NCI-H1417 treated with DMSO at 0.1 percent for 48 hours (cell line): ENCODE data around the gene CDAN1.

Source experiments
- DNase-seq: peaks from one replicate; lab custom pipeline; 2025; lab: John Stamatoyannopoulos, UW

CDAN1 gene

DNA sequence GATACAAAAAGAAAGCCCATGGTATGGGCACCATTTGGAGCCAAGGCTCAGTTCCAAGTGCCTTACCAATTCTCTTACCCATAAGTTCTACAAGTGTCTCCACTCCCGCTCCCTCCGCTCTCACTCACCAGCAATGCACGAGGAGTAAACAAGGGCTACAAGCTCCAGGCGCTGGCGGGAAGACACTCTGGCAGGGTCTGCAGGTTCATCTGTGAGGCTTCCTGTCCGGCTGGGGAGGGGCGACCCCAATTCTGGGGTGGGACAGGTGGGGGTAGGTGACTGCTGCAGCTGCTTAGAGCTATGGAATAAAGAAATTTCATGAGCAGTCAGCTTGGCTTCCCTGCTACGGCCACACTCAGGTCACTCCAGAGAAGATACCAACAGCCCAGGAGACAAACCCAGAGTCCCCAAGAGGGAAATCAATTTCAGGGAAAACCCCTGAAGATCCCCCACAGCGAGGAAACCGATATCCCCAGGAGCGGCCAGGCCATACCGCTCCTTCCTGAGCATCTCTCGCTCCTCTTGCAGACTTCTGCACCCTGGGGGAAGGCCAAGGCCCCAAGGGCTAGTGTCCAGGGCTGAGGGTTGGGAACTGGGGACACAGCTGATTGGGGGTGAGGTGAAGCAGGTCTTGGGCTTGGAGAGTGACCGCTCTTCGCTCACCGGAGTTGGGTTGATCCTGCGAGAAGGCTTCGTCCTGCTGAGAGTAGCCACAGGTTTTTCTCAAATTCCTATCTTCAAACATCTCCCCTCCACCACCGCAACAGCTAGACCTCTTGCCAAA, 1.4 kb downstream of the CDAN1 start:
- no peak for DNase-seq

- no peak for DNase-seq
Observed at GRCh38 chr15:42734076-42734672, 2.8 kb downstream of the CDAN1 start.

DNA sequence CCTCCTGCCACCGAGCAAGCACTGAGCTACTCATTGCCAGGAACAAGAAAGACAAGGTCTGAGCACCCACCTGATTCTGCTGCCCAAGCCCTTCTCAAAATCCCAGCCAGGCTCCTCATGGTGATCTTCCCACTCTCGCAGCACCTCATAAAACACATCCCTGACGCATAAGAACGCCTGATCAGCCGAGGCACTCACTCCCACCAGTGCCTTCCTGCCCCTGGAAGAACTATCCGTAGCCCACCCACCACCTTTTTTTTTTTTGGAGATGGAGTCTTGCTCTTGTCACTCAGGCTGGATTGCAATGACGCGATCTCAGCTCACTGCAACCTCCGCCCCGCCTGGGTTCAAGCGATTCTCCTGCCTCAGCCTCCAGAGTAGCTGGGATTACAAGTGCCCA, 3.9 kb downstream of the CDAN1 start:
- no peak for DNase-seq

GRCh38 chr15:42732095-42732827, 4.7 kb downstream of the CDAN1 start:
- DNase-seq: no peak

DNA sequence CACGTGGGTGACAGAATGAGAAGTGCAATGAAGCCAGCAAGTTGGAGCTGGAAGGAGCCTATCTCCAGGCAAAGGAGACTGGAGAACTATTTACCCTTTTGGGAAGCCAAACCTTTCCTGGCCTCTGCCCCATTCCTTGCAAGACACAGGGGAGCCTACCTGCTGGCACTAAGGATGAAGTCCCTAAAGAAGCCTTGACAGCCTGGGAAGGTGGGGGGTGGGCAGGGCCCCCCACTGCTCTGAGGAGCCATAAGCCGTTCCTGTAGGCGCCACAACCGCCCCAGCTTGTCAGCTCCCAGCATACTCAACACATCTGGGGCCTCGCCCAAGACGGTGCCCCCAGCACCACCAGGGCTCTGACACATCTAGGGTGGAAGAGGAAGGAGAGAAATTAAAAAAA, 5.5 kb downstream of the CDAN1 start:
- DNase-seq: no peak

DNA sequence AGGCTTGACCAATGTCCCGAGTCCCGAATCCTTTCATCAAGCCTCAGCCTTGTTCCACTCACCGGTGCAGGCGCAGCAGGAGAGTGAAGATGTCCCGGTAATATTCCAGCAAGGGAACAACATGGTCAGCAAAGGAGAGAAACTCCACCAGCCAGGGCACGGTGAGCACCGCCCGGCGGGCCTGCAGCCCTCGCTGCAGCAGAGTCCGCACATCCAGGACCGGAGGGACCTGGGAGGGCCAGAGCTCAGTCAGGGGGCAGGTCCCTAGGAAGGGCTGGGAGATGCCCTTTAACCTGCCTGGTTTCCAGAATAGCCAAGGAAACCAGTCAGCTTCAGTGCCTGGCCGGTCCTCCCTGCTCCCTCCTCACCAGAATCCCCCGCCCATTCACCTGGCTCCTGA, 6.4 kb downstream of the CDAN1 start:
- DNase-seq: no peak

- DNase-seq: no peak
Observed at GRCh38 chr15:42730135-42730534, 6.8 kb downstream of the CDAN1 start.

DNA sequence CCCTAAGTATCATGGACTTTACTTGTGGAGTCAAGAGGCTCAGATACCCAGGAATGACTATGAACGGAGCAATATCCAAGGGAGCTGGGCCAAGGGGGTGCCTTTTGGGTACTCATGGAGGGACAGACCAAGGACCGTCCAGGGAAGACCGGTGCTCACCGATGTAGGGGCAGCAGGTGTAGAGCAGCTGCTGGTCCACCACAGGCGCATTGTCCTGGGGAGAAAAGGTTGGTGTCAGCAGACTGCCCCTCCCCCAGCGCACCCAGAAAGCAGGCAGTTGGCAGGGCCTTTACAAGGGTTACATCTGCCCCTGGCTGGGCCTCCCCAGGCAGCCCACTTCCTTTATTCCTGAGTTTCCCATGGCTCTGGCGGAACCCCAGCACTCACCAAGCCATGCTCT, 7.5 kb downstream of the CDAN1 start:
- no peak for DNase-seq

DNA sequence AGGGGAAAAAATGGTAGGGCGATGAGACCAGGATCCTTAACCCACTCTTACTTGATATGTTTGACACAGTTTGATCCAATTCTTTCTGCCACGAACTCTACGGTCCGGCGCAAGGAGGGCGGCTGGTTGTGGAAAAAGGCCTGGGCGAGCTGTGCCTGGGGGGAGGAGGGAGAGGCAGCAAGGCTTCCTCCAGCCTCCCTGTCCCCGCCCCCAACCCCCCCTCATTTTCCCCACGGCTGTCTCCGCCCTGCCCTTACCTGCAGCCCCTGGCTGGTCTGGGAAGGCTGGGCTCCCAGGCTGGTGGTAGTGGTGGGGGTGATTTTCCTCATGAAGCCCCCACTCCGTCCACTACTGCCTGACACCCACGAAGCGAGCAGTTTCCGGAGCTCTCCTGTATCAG, 8.0 kb downstream of the CDAN1 start:
- DNase-seq: no peak

DNA sequence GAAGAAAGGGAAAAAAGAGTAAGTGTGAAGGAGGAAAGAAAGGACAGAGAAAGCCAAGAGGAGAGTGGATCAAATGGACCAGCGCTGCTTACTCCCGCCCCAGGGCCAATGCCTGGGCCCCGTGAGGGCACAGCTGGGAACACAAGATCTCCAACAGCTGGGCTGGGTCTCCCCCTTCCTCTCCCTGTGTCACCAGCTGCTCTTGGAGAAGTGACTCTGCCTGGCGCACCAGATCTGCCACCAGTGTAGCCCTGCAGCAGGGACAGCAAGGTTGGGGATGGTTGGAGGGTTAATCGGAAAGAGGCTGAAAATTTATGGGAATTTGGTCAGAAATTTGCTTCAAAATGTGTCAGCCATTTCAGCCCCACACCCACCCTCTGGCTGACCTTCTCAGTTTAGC, 8.4 kb downstream of the CDAN1 start:
- DNase-seq: no peak

- DNase-seq: no peak
Observed at GRCh38 chr15:42727750-42728381, 9.1 kb downstream of the CDAN1 start.

DNA sequence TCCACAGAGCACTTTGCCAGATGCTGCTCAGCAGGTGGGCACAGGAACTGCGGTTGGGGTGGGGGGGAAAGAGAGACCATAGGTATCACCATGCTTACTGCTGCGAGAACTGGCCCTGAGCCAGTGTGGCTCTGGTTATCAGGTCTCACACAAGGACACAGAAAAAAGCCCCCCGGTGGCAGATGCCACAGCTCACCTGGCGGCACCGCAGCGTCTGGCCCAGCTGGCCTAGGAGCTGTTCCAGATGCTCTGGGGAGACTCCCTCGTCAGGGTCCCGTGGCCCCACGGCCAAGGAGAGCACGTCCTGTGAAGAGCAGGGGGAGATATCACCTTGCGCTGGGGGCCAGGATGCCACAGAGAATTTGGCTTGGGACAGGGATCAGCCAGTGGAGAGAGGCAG, 10.8 kb downstream of the CDAN1 start:
- no peak for DNase-seq

- no peak for DNase-seq
Observed at GRCh38 chr15:42725331-42725903, 11.5 kb downstream of the CDAN1 start.

DNA sequence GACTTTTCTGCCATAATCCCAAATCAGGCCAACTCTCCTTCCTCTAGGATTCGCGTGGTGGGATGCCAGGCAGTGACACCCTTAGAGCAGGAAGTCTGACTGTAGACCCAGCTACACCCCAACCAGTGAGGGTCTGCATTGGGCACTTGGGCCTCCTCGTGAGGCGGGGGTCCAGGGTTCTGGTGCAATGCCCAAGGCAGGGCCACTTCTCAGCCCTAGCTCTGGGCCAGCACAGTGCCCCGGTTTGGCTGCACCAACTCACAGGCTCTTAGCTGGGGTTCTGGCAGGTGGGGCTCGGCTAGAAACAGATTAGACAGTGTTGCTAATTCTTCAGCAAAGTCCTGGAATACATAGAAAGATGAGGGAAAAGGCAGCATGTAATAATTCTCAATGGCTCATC, 12.7 kb downstream of the CDAN1 start:
- DNase-seq: no peak

DNA sequence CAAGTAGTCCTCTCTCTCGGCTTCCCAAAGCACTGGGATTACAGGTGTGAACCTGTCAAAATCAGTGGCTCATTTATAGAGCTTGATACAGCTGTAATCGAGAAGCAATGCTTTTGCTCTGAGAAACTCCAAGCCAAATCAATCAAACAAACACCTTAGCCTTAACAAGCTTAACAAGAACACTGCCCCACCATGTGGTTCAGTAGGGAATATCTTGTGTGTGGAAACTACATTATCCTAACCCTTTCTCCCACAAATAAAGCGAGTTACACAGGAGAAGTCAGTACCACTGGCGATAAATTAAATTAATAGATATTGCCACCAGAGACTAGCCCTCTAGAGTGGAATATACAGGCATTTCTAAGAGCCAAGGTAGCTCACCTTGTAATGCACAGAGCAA, 13.9 kb downstream of the CDAN1 start:
- no peak for DNase-seq

DNA sequence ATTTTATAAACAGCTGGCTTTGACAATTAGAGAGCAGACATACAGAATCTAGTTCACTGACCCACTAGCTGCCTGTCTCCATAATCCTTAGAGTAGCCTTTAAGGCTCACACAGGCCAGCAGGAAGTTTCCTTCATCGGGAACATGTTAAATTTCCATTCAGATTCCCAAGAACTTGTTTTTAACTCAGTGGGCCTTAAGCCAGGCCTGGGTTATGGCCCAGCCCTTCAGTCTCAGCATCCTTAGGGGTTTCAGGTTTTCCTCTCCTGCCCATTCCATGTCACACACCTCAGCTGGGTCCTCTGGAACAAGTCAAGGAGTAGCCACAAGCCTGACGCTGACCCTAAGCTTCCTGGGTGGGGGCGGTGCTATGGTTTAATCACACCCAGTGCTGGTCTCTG, 15.0 kb downstream of the CDAN1 start:
- DNase-seq: no peak

DNA sequence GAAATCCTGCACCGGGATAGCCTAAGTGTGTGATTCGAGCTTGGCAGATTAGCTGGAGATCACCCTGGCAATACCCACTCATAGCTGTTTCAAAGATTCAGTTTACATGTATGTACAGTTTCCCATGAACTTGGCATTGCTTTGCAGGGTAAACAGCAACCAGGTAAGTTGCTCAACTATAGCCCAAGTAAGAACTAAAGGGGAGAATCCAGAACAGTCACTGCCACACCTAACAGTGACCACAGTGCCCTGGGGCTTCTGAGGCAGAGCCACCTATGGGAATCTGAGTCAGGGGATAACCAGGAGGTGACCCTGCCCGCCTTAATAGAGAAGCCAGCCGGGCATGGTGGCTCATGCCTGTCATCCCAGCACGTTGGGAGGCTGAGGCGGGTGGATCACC, 15.9 kb downstream of the CDAN1 start:
- no peak for DNase-seq

DNA sequence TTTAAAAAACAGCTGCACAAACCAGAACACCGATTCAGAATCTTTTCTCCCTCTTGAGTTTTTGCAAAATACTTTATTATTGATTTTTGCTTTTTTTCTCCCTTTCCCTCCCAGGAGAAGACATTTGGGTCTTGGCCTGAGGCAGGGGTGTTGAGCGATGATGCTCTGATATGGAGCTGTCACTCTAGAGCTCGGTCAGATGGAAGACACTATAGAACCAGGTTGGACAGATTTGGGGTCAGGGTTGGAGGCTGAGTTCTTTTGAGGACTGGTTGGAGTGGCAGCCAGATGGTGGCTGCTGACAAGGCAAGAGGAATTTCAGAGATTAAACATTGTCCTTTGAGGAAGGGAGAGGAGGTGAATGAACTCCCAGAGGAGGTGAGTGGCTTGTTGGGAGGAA, 16.9 kb downstream of the CDAN1 start:
- DNase-seq: no peak

GRCh38 chr15:42719043-42719442, 17.9 kb downstream of the CDAN1 start:
- no peak for DNase-seq

DNA sequence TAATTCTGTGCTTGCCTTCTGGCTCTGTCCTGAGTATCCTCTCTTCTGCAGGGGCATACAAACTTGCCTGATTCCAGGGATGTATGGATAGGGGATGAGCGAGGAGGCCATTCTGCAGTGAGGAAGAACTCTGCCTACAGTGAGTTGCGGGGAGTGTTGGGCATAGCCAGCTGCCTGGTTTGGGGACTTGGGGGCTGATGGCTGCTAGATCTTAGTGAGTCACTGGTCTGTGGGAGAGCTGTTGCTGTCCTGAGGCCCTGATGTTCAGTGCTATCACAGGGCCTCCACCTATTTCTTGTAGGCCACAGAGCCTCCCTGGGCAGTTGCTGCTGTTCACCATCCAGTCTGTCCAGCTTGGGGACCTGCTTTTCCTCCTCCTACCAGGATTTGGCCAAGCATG, 20.3 kb downstream of the CDAN1 start:
- DNase-seq: no peak

DNA sequence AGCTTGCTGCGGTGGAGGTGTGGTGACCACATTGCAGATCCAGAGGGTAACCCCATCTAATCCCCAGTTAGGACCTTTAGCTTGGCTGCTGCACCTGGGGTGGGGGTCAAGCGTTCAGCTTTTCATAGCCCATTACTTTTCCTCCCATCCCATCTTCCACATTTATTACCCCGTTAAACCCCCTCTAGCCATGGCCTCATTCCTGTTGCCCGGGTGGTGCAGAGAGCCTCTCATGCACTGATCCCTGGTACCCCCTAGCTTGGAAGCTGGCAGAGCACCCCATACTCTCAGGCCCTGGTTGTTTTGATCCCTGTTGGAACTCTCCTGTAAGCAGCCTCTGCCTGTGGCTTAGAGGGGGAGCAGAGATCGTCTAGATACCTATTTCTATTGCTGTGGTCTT, 20.8 kb downstream of the CDAN1 start:
- DNase-seq: no peak

DNA sequence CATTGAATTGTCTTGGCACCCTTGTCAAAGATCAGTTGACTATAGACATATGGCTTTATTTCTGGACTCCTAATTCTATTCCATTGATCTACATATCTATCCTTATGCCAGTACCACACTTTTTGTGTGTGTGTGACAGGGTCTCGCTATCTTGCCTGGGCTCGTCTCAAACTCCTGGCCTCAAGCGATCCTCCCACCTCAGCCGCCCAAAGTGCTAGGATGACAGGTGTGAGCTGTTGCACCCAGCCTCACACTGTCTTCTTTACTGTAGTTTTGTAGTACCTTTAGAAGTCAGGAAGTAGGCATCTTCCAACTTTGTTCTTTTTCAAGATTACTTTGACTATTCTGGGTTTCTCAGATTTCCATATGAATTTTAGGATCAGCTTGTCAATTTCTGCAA, 24.3 kb downstream of the CDAN1 start:
- no peak for DNase-seq

- DNase-seq: no peak
Observed at GRCh38 chr15:42711746-42712145, 25.2 kb downstream of the CDAN1 start.
